ENCODE data around the gene ARRDC3.
"Not testable (repeated sequence)": the region's sequence is repeated elsewhere in the genome, so short reads cannot be mapped to it uniquely, and the experiment has no call there.

Gene ARRDC3, protein sequence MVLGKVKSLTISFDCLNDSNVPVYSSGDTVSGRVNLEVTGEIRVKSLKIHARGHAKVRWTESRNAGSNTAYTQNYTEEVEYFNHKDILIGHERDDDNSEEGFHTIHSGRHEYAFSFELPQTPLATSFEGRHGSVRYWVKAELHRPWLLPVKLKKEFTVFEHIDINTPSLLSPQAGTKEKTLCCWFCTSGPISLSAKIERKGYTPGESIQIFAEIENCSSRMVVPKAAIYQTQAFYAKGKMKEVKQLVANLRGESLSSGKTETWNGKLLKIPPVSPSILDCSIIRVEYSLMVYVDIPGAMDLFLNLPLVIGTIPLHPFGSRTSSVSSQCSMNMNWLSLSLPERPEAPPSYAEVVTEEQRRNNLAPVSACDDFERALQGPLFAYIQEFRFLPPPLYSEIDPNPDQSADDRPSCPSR

DNA sequence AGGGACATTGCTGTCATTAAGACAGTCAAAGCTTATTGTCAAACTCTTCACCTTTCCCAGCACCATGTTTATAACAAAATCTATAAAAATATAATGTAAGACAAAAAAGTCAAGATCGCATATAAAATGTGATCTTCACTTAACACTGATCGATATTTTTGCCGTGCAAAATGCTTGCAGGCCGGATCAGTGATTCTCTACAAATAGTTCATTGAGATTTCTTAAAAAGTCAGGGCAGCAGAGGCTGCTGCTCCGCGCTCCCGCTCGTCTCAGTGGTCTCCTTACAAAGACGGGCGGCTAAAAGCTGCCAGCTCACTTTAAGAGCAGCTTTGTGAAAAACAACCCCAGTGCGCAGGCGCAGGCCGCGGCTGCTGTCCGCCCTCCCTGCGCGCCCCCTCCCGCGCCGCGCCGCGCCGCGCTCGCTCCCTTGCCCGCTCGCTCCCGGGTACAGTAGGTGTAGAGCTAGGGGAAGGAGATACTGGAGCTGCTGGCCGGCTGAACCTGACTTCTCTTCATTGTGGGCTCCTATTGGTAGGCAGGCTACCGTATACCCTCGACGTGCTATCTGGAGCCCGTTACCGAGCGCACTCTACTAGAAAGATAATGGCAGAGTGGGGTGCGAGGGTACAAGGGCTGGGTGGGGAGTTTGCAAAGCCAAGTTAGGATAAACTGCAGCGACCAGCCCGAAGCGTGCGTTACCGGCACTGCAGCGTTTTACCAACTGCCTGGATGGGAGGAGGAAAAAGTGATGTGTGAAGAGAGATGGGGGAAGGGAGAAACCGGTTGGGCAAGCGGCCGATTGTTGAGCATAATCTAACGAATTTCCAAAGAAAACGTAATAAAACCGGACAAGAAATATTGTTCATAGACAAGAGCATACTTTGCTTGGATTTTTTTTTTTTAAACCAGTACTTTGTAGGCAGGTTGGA lies at the start of gene ARRDC3:
Gene ARRDC3 (minus strand): TSS at position 291 of the 929 bp plus-strand sequence. CDS start 225 bp downstream, at position 66.
- DNase-seq: peak; percentile 81

DNA sequence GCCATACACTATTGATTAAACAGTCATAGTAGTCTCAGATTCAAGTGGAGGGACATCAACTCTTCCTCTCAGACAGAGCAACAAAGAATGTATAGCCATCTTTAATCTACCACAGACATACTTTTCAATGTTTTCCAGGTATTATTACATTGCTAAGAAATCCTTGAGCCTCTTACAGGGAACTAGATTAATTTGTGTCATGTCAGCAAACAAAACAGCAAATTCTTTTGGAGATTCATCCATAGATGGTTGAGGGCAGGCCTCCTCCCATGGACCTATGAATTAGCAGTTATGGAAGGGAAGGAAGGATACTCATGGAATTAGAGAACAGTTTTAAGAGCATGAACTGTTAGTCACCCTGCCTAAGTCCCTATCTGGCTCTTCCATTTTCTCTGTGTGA lies 47.8 kb upstream of the ARRDC3 start:
- no peak for DNase-seq

DNA sequence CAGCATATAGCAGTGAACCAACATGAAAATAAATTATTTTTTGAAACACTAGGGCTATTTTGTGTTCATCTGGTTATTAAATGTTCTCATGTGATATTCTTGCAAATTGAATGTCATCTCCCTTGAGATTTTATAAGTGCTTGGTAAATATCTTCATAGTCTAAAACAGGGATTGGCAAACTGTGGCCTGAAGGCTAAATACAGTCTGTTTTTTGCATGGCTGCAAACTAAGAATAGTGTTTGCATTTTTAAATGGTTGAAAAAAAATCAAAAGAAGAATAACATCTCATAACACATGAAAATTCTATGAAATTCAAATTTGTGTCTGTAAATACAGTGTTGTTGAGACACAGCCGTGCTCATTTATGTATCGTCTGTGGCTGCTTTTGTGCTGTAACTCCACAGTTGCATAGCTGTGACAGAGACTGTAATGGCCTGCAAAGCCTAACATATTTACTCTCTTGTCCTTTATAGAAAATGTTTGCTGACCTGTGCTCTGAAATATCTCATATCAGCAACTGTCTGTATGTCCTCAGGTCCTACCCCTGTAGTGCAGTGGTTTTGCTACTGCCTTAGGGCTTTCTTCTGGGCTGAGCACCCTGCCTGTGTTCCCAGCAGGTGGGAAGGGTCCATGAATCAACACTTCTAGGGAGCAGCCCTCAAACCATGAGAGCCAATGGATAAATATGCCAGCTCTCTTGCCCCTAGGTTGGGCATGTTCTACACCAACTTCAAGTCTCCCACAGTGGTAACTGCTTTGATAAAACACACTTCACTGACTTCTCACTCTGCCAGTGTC lies 41.7 kb upstream of the ARRDC3 start:
- no peak for DNase-seq

DNA sequence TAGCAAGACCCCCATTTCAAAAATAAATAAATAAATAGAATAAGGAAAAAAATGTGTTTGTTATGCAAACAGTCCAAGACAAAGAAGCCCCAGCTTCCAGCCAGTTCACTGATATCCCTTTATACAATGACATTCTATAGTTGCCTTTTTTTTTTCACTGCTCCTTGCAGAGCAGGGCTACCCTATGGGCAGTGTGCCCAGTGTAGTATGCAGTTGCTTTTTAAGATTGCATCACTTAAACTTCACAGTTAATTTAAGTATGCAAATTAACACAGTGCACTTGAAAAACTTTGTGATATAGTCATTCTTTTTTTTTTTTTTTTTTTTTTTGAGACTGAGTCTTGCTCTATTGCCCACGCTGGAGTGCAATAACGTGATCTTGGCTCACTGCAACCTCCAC lies 40.8 kb upstream of the ARRDC3 start:
- DNase-seq: no peak

DNA sequence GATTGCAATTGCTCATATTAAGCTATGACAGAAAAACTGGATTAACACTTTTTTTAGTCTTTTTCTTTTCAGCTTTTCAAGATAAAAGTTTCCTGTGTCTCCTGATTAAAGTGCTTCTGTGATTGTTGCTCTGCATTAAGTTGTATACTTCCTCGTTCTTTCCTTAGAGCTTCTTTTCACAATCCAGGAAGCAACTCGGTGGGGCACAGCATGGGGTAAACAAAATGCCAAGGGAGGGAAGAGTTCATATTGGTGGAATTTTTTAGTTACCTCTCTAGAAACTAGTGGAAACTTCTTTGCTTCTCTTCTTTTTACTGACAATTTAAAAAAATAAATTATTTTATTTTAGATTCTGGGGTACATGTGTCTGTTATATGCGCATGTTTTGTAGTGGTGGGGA lies 37.8 kb upstream of the ARRDC3 start:
- DNase-seq: no peak

DNA sequence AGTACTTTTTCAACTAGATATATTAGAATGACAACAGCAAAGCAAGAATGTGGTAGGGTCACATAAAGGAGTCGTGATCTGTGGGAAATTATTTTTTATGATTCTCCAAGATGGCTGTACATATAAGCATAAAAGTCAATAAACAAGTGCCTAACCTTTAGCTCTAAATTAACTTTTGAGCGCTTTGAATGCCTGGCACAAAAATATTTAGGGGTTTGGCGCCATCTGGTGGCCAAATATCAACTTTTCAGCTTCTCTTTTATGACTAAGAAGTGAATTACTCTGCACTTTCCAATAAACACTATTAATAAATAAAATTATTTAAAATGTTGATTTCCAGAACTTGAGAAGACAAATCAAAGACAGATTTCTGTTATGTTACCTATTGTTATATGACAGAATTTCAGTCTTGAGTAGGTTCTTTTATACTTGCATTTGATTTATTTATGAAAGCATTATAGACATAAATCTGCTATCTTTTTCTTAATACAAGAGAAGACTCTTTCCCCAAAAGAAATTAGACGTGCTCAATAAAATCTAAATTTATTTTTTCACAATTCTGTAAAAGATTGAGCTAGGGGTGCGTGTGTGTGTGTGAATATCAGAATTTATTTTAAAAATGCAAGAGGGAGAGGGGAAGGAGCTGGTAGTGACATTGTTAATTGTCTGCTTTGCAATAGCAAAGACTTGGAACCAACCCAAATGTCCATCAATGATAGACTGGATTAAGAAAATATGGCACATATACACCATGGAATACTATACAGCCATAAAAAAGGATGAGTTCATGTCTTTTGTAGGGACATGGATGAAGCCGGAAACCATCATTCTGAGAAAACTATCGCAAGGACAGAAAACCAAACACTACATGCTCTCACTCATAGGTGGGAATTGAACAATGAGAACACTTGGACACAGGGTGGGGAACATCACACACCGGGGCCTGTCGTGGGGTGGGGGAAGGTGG lies 36.7 kb upstream of the ARRDC3 start:
- no peak for DNase-seq

DNA sequence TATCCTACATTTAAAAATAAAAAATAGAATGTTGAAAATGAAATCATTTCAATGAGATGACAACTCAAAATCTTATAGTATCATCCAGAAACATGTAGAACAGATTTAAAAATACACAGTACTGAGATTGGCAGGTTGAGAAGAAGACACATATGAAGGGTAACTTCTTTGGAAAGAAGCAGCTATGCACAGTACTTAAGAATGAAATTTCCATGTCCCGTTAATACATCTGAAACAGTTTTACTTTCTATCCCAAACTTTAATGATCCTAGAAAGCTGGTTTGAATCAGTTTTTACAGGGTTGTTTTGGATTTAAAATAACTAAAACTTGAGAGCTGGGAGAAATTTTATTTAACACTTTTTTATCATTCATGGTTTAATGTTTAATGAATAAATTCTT lies 36.0 kb upstream of the ARRDC3 start:
- no peak for DNase-seq

DNA sequence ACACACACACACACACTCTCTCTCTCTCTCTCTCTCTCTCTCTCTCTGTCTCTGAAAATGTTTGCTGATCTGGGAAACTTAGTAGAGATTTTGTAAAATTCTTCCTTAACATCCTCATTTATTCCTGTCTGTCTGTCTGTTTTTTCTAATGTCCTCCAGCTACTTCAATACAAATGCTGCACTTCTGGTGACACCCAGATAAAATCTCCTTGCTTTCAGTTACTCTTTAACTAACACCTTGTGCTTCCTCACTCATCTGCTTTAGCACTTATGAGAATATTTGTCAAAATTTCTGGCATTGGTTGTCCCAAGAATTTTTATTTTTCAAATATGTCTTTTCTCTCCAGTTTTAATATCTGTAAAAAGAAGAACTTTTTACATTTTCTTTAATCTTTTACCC lies 35.0 kb upstream of the ARRDC3 start:
- DNase-seq: no peak

DNA sequence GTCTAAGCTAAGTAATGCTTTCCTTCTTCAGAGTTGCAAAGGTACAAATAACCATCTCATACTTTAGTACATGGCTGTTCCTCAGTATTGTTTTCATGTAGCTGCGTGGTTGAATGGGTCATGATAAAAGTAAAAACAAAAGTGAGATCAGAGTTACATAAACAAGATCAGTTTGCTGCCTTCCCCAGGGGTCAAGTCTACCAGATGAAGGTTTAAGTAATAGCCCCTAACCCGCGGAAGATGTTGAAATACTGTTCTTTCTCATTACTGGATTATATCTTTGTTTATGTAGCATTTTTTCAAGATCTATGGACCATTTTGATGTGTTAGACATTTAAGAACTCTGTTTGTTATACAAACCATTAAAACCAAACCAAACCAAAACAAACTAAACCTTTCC lies 34.1 kb upstream of the ARRDC3 start:
- DNase-seq: no peak

DNA sequence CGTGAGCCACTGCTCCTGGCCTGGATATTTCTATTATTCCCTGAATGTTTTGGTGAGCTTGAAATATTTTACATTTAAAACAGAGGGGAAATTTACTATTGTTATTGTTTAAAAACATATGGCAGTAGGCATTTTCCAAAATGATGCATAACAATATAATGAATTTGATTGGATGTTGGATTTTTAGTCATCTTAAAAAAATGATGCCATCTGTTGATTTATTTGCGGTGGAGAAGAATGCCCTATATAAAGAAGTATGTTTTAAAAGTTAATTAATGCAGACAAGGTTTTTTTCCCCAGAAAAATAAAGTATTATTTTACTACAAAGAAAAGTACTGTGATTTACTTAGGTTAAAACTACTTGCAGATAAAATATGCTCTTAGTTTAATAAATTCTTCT lies 33.4 kb upstream of the ARRDC3 start:
- no peak for DNase-seq

DNA sequence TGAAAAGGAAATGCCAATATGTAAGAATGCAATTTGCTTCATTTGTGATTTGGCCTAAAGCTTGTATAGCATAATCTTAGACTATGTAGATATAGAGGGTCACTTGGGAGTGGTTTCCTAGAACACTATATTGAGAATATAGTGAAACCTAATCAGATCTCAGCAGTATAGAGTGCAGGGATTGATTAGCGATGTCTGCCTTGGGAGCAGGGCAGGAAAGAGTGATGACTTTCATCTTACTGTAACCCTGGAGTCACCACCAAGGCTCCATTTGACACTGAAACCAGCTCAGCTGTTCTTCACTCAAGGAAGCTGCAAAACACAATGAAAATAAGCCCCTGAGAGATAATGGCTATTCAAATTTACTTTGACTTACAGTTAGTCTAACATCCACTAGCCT lies 26.2 kb upstream of the ARRDC3 start:
- DNase-seq: no peak

DNA sequence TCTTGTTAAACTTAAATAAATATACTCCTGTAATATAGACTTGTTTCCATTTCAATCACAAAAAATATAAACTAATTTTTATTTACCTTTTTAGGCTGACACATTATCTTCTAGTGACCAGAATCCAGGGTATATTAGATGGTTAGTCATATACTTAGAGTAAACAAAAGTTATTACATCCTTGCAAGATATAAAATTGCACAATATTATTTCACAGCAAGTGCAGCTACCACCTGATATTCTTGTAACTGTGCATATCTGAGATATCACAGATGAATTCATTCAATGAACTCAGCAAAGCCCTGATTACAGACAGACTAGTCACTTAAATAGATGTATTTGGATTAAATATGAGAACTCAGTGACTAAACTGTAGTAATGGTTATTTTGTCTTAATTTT lies 25.6 kb upstream of the ARRDC3 start:
- DNase-seq: no peak

DNA sequence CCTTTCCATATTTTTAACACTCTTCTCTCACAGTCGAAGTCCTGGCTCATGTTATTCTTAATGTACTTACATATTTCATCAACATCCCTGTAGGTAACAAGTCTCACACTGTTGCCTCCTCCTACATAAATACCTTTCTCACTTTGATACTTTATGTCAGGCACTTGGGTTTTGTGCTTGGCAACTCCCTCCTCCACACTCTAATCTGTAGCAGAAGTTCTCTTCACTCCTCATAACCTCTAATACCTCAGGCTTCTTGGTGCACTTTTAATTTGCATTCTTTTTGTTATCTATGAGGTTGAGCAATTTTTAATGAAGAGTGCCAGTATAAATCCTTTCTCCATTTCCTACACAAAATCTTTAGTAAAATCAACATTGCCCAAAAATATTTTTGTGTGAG lies 24.1 kb upstream of the ARRDC3 start:
- no peak for DNase-seq

DNA sequence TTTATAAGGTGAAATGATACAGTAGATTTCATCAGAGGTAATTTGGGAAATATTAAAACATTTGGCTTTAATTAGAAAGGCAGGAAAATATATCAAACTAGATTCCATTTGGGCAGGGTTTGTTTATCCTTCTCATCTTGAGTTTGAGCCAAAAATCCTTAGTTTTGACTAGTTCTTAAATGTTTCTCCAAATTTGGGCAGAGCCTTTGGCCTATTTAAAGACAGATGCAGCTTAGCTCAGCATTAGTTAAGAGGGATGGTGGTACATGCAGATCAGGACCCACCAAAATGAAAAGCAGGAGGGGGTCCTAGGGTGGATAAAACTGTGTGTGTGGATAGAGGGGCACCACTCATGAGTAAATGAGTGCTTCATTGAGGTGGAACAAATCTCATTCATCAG lies 20.3 kb upstream of the ARRDC3 start:
- DNase-seq: no peak

DNA sequence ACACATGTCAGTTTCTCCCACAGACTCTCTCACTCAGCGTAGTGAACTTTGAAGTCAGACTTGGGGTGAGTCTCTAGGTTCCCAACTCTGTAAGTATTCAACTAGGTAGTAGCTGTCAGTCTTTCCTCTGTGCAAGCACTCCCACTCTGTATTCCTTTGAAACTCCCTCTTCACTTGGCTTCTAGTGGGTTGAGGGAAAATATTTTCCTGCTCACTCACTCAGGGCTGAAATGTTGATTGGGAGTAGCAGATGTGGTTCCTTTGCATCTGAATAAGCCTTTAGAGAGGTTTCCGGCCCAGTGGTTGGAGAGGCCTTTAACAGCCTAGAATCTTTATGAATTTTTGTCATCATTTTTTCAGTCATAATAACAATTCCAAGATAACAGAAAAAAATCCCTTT lies 18.1 kb upstream of the ARRDC3 start:
- no peak for DNase-seq

DNA sequence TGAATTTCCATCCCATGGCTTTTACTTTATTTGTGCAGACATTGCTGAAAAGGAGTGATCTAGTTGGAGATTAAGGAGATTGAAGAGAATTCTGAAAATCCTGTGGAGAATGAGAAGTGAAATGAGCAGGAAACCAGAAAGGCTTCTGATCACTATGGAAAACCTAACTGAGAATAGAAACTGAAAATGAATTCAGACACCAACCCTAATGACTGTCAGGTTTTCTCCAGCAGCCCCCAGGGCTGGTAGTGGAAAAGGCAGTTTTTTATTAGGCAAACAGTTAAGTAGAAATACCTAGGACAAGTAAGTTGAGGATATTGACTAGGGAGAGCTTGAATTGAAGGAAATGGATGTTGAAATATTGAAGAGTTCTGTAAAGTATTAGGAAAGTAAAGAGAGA lies 14.7 kb upstream of the ARRDC3 start:
- DNase-seq: no peak

DNA sequence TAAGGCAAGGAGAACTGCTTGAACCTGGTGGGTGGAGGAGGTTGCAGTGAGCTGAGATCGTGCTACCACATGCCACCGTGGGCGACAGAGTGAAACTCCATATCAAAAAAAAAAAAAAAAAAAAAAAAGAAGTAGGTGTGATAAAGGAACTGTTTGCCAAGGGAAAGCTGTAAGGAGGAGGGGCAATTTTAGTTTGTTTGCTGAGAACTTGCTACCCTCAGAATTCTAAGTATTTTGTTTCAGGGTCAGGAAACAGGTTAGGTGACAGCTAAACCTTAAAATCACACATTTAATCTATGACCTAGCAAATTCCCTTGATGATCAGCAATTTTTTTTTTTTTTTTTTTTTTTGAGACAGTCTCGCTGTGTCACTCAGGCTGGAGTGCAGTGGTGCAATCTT lies 7.2 kb upstream of the ARRDC3 start:
- DNase-seq: no peak

DNA sequence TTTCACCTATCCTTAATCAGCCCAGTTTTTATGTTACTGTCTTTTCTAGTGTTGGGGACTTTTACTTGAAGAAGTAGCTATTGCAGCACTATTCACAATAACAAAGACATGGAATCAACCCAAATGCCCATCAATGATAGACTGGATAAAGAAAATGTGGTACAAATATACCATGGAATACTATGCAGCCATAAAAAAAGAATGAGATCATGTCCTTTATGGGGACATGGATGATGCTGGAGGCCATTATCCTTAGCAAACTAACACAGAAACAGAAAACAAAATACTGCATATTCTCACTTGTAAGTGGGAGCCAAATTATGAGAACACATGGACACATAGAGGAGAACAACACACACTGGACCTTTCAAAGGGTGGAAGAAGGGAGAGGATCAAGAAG lies 6.4 kb upstream of the ARRDC3 start:
- not testable (repeated sequence) for DNase-seq

DNA sequence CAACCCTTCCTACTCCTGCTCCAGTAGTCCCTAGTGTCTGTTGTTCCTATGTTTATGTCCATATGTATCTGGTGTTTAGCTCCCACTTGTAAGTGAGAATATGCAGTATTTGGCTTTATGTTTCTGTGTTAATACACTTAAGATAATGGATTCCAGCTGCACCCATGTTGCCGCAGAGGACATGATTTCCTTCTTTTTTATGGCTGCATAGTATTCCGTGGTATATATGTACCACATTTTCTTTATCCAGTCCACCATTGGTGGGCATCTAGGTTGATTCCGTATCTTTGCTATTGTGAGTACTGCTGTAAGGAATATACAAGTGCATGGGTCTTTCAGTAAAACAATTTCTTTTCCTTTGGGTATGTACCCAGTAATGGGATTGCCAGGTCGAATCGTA lies 5.2 kb upstream of the ARRDC3 start:
- no peak for DNase-seq

DNA sequence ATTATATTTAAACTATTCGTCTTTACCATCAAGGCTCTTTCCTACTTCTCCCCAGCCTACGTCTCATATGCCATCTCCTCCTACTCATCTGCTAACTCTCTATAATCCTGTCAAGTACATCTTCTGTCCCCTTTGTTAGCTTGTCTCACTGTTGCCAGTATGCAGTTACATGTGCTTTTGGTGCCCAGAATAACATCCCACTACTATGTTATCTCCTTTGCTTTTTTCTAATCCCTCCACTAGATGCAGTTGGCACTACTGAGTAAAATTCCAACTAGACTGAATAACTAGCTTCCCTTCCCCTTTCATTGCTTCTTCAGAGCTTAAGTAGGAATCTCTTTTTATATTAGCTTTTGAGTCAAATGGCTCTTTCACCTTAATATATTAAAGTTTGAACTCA lies 3.0 kb upstream of the ARRDC3 start:
- DNase-seq: no peak

DNA sequence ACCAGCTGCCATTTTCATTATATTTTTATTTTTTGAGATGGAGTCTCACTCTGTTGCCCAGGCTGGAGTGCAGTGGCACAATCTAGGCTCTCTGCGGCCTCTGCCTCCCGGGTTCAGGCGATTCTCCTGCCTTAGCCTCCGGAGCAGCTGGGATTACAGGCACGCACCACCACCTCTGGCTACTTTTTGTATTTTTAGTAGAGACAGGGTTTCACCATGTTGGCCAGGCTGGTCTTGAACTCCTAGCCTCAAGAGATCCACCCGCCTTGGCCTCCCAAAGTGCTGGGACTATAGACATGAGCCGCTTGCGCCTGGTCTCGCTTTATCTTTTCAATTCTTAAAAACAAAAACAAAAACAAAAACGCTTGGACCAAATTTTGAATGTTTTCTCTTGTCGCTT lies 2.5 kb upstream of the ARRDC3 start:
- DNase-seq: not testable (repeated sequence)

Measured in NCI-H1436 treated with DMSO at 0.1 percent for 48 hours (cell line).